ENCODE results near the gene CLNK.

The CLNK gene

GRCh38 chr4:10442976-10443375, 241.6 kb downstream of the CLNK start:
- DNase-seq = no peak

DNA sequence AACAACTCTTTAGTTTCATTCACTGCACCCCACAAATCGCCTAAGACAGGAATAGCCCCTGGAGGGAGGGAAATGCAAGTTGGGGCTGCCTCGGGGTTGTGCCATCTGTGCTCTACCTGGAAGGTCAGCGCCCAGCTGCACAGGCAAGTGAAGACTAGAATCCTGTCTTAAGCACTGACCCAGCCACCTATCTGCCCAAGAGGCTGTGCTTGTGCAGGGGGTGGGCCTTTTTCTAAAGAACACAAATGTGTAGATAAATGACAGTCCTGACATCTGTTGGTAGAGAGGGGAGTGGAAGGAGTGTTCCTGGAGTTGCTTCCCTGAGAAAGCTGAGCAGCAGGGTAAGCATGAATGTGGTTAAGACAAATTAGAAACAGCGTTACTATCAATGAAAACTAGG, 243.1 kb downstream of the CLNK start:
- DNase-seq = no peak

GRCh38 chr4:10438924-10439323, 245.6 kb downstream of the CLNK start:
- DNase-seq = no peak

GRCh38 chr4:10437735-10438134, 246.8 kb downstream of the CLNK start:
- DNase-seq = no peak
